IPS-18c (cell line): ENCODE data around the gene EHD2.
"Not testable (repeated sequence)": the region's sequence is repeated elsewhere in the genome, so short reads cannot be mapped to it uniquely, and the experiment has no call there.

Experiments
- H3K4me3 ChIP-seq: 2 replicates; pipeline ENCODE4 v1.7.0; 2013; ENCODE audit warnings: low read depth, mild to moderate bottlenecking, low read length, moderate library complexity; ENCODE audit not compliant: insufficient read depth
- H3K9me3 ChIP-seq: one replicate; pipeline ENCODE4 v1.6.1; 2013; ENCODE audit warnings: mild to moderate bottlenecking, low read length, moderate library complexity; ENCODE audit not compliant: control insufficient read depth, insufficient read depth

EHD2 gene

DNA sequence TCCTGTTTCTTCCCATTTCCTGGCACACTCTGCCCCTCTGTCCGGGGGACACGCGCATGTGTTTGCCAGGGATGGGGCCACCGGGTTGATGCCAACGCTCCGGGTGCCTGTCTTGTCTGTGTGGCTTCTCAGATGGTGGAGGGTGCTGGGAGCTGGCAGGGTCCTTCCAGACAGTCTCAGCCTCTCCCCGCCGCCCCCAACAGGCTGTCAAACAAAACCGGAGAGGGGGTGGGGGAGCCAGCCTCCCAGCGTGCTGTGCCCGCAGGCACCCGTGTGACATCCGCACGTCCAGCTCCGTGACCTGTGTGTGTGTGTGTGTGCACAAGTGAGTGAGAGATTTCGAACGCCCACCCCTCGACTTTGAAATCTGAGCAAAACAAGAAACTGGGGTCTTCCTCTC is 10.6 kb upstream of the EHD2 start:
- Histone ChIP-seq H3K4me3 (no peak overlapping the region), H3K9me3 (no peaks in the 10 kb centered on the region)

DNA sequence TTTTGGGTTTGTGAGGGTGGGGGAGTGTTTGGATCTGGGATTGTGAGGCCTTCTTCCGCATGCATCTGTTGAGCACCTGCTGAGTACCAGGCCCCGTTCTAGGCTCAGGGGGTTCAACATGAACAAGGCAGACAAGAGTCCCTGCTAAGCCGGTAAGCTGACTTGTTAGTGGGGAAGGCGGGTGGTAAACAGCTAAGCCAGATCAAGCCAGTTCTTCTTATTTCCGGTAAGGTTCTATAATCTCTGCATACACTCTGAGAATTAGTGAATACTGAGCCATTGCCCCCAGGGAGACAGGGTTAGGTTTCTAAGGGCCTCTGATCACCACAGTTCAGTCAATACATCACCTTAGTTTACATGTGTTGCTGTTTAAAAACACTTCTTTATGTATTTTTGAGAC is 9.9 kb upstream of the EHD2 start:
- Histone ChIP-seq H3K4me3 (no peak overlapping the region), H3K9me3 (no peaks in the 10 kb centered on the region)

DNA sequence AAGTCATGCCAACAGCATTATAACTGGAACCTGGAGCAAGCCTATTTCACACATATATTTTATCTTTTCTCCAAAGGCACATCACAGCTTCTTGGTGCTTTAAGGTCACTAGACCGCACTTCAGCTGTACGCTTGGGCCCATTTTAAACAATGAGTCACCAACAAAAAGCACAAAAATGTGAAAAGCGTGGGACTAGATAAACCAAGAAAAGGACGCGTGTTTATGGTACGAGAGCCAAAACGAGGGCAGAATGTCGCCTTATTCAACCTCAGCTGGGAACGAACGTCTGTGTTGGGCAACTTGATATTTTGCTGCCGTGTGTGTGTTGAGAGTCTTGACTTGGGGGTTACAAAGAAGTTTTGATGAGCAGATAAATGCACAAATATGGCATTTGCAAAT is 9.2 kb upstream of the EHD2 start:
- Histone ChIP-seq H3K4me3 (no peak overlapping the region), H3K9me3 (no peaks in the 10 kb centered on the region)

DNA sequence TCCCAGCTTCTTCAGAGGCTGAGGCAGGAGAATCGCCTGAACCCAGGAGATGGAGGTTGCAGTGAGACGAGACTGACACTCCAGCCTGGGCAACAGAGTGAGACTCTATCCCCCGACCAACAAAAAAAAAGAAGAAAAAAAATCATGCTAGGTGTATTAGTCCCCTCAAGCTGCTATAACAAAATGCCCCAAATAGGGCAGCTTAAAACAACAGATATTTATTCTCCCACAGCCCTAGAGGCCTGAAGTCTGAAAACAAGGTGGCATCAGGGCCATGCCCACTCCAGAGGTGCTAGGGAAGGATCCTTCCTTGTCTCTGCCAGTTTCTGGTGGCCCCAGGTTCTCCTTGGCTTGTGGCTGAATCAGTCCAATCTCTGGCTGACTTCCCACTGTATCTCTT is 8.6 kb upstream of the EHD2 start:
- Histone ChIP-seq H3K9me3 (no peaks in the 10 kb centered on the region), H3K4me3 (no peak overlapping the region)

DNA sequence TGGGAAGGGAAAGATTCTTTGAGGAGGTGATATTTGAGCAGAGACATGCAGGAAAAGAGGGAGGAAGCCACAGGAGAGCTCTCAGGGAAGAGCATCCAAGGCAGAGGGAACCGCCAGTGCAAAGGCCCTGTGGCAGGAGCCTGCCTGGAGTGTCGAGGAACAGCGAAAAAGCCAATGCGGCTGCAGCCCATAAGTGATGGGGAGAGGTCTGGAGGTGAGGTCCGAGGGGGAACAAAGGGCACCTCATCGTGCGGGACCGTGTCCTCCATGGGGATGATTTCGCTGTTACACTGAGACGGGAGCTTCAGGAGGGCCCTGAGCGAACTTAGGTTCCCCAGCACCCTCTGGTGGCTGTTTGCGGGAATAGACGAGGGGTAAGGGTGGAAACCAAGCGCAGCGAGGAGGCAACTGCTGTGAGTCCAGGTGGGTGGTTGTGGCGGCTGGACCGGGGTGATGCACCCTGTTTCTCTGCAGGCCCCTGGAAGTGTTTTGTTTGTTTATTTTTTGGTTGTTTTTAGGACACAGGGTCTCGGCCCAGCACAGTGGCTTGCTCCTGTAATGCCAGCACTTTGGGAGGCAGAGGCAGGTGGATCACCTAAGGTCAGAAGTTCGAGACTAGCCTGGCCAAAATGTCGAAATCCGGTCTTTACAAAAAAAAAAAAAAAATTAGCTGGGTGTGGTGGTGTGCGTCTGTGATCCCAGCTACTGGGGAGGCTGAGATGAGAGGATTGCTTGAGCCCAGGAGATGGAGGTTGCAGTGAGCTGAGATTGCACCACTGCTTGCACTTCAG is 5.9 kb upstream of the EHD2 start:
- Histone ChIP-seq H3K9me3 (no peaks in the 10 kb centered on the region), H3K4me3 (no peak overlapping the region)

DNA sequence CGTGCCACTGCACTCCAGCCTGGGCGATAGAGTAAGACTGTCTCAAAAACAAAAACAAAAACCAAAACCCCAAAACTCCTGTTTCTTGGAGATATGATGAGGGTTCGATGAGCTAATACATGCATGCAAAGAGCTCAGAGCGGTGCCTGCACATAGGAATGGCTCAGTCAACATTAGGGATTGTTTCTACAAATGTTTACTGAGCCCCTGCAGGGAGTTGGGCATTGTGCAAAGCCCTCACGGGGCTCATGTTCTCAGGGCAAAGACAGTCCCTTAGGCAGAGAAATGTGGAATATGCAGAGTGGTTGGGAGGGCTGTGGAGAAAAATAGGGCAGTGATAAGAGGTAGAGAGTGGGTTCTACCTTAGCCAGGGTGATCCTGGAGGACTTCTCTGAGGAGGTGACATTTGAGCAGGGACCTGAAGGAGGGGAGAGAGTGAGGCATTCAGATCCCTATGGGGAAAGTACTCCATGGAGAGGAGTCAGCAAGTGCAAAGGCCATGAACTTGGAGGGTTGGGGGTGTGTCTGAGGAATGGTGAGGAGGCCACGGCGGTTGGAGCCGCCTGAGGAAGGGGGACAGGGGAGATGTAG is 1.5 kb upstream of the EHD2 start:
- Histone ChIP-seq H3K4me3 (no peak overlapping the region), H3K9me3 (peaks cover 4% of the 10 kb centered on the region)

DNA sequence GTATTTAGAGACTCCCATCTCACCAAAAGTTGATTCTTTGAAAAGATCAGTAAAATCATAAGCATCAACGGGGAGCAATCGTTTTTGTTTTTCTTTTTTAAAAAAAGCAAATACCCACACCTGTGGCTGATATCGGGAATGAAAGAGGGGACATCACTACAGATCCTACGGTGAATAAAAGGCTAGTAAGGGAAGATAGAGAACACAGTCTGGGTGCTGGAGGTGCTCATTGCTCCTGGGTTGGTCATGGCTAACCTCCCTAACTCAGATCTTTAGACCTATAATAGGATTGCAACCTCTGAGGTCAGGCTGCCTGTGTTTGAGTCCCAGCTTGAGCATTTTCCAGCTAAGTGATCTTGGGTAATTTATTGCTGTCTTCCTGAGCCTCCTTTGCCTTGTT is 1.1 kb downstream of the EHD2 start:
- H3K4me3 ChIP-seq: no peak overlapping the region
- peaks cover 4% of the 10 kb centered on the region for H3K9me3 ChIP-seq

DNA sequence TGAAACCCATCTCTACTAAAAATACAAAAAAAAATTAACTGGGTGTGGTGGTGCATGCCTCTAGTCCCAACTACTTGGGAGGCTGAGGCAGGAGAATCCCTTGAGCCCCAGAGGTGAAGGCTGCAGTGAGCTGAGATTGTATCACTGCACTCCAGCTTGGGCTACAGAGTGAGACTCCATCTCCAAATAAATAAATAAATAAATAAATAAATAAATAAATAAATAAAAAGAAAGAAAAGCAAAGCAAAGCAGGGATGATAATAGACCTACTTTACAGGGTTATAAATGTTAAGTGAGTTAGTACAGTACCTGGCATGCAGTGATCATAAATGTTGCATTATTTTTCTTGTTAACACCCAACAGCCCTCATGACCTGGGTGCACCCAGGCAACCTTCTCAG is 1.6 kb downstream of the EHD2 start:
- not testable (repeated sequence) for H3K9me3 ChIP-seq, H3K4me3 ChIP-seq

DNA sequence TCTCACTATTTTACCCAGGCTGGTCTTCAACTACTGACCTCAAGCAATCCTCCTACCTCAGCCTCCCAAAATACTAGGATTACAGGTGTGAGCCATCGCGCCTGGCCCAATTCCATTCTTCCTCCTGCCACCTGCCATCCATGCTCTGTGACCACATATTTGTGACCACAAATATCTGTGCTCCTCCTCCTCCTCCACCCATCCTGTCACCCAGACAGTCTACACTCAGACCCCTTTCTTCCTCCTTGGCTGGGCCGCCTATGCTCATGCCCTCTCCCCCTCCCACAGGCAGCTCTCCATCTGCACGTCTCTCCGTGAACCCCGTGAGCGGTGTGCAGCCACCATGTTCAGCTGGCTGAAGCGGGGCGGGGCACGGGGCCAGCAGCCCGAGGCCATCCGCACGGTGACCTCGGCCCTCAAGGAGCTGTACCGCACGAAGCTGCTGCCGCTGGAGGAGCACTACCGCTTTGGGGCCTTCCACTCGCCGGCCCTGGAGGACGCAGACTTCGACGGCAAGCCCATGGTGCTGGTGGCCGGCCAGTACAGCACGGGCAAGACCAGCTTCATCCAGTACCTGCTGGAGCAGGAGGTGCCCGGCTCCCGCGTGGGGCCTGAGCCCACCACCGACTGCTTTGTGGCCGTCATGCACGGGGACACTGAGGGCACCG is 3.2 kb downstream of the EHD2 start:
- Histone ChIP-seq H3K9me3 (peaks cover 4% of the 10 kb centered on the region), H3K4me3 (no peak overlapping the region)

DNA sequence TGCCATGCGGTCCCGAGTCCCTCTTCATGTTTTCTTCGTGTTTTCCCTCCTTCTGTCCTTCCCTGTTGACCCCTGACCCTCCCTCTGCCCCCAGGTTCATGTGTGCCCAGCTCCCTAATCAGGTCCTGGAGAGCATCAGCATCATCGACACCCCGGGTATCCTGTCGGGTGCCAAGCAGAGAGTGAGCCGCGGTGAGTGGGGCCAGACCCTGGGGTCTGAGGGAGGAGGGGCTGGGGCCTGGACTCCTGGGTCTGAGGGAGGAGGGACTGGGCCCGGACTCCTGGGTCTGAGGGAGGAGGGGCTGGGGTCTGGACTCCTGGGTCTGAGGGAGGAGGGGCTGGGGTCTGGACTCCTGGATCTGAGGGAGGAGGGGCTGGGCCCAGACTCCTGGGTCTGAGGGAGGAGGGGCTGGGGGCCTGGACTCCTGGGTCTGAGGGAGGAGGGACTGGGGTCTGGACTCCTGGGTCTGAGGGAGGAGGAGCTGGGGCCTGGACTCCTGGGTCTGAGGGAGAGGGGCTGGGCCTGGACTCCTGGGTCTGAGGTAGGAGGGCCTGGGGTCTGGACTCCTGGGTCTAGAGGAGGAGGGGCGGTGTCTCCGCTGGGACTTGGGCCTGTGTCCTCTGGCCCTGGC is 5.3 kb downstream of the EHD2 start:
- H3K4me3 ChIP-seq, H3K9me3 ChIP-seq: not testable (repeated sequence)

DNA sequence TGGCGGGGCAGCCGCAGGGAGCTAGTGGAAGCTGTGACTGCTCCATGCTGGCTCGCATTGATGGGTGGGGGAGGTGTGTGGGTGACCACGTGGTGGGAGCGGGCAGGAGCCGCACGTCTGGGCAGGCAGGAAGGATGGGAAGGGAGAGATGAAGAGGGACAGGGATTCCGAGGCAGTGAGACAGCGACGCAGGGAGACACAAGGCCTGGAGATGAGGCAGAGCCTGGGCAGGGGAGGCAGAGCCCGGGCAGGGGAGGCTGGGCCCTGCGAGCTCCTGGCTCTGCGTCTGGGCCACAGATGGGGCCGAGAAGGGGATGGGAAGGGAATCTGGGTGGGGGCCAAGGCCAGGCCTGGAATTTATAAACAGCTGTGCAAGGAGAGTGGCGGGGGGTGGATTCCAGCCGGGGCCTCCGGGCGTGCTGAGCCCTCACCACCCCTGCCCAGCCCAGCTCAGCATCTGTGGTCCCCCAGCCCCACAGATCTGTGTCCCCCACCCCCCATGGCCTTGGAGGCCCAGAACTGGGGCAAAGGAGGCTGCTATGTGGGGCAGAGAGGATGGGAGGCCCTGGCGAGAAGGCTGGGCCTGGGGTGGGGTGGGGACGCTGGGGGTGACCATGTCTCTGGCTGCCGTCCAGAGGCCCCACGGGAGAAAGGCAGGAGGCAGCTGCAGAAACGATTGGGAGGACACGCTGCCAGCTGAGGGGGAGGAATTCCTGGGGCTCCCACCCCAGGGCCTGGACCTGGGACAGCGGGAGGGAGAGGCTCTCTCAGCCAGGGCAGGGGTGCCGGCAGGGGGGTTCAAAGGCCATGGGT is 6.0 kb downstream of the EHD2 start:
- H3K4me3 ChIP-seq: no peak overlapping the region

DNA sequence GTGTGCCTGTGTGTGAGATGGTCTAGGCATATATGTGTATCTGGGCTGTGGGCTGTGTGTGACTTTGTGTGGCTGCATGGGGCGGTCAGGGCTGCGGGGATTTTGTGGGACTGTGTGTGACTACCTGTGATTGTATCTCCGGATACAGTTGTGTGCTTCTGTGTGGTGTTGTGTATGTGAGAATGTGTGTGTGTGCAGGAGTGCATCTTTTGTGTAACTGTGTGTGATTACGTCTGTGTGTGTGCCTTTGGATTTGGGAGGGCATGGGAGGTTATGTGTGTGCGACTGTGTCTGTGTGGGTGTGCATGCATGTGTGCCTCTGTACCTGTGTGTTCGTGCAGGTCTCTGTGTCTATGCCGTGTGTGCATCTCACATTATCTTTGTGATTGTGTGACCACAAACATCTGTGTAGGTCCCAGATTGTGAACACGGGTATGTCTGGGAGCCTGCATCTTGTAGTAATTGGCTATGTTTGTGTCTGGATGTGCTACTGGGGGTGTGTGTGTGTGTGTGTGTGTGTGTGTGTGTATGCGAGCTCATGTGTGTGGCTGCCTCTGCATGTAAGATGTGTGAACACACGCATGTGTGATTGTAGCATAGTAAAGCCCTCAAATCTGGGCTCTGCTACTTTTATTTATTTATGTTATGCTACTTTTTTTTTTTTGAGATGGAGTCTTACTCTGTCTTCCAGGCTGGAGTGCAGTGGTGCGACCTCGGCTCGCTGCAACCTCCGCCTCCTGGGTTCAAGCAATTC is 7.6 kb downstream of the EHD2 start:
- no peak overlapping the region for H3K4me3 ChIP-seq
- H3K9me3 ChIP-seq: no peaks in the 10 kb centered on the region

More for the DNA sequence above, 6.0 kb downstream of the EHD2 start:
- no peaks in the 10 kb centered on the region for H3K9me3 ChIP-seq

DNA sequence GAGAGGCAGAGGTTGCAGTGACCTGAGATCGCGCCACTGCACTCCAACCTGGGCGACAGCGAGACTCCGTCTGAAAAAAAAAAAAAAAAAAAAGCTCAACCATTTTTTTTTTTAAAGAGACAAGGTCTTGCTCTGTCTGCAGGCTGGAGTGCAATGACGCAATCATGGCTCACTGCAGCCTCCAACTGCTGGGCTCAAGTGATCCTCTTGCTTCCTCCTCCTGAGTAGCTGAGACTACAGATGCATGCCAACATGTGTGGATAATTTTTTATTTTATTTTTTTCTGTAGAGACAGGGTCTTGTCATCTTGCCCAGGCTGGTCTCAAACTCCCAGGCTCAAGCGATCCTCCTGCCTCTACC is 10.3 kb downstream of the EHD2 start:
- Histone ChIP-seq H3K4me3 (no peak overlapping the region), H3K9me3 (no peaks in the 10 kb centered on the region)

DNA sequence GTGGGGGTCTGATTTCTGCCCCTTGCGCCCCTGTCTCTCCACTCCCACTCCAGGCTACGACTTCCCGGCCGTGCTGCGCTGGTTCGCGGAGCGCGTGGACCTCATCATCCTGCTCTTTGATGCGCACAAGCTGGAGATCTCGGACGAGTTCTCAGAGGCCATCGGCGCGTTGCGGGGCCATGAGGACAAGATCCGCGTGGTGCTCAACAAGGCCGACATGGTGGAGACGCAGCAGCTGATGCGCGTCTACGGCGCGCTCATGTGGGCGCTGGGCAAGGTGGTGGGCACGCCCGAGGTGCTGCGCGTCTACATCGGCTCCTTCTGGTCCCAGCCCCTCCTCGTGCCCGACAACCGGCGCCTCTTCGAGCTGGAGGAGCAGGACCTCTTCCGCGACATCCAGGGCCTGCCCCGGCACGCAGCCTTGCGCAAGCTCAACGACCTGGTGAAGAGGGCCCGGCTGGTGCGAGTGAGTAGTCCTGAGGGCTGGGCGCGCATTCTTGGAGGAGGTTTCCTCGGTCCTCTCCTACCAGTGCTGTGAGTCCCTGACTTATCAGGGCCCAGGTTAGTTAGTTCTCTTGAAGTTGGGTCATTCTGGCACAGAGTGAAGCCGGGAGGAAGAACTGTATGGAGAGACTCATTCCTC is 12.7 kb downstream of the EHD2 start:
- H3K4me3 ChIP-seq: no peak overlapping the region
- no peaks in the 10 kb centered on the region for H3K9me3 ChIP-seq

DNA sequence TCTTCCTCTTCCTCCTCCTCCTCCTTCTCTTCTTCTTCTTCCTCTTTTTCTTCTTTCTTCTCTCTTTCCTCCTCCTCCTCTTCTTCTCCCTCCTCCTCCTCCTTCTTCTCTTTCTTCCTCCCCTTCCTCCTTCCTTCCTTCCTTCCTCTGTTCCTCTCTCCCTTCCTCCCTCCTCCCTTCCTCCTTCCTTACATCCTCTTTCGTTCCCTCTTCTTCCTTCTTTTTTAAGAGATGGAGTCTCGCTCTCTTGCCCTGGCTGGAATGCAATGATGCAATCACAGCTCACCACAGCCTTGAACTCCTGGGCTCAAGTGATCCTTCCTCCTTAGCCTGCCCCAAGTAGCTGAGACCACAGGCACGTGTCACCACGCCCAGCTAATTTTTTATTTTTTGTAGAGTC is 13.2 kb downstream of the EHD2 start:
- Histone ChIP-seq H3K4me3 (no peak overlapping the region), H3K9me3 (no peaks in the 10 kb centered on the region)

DNA sequence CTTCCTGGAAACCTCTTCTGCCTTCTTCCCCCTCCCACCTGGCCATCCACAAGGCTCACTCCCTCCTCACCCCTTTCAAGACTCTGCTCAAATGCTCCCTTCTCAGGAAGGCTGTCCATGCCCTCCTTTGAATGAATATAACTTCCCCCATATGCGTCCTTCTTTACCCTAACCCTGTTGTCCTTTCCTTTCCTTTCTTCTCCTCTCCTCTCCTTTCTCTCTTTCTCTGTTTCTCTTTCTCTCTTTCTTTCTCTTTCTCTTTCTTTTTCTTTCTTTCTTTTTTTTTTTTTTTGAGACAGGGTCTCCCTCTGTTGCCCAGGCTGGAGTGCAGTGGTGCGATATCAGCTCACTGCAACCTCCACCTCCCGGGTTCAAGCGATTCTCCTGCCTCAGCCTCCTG is 15.1 kb downstream of the EHD2 start:
- H3K4me3 ChIP-seq, H3K9me3 ChIP-seq: not testable (repeated sequence)
